Astrocyte (in vitro differentiated cells and primary cell): ENCODE measurements around the gene RPS21.

ENCODE experiments used
- EZH2 ChIP-seq: IDR thresholded peaks from 2 replicates; pipeline ENCODE4 v1.6.1; 2012; ENCODE audit warnings: mild to moderate bottlenecking, low read length, inconsistent platforms; ENCODE audit not compliant: insufficient read depth
- TF ChIP-seq, protein P1 (sequence below): IDR thresholded peaks from 2 replicates; pipeline ENCODE4 v1.5.1; 2011; ENCODE audit warnings: low read depth, mild to moderate bottlenecking, inconsistent platforms, low read length, moderate library complexity; ENCODE audit not compliant: insufficient read depth

DNA sequence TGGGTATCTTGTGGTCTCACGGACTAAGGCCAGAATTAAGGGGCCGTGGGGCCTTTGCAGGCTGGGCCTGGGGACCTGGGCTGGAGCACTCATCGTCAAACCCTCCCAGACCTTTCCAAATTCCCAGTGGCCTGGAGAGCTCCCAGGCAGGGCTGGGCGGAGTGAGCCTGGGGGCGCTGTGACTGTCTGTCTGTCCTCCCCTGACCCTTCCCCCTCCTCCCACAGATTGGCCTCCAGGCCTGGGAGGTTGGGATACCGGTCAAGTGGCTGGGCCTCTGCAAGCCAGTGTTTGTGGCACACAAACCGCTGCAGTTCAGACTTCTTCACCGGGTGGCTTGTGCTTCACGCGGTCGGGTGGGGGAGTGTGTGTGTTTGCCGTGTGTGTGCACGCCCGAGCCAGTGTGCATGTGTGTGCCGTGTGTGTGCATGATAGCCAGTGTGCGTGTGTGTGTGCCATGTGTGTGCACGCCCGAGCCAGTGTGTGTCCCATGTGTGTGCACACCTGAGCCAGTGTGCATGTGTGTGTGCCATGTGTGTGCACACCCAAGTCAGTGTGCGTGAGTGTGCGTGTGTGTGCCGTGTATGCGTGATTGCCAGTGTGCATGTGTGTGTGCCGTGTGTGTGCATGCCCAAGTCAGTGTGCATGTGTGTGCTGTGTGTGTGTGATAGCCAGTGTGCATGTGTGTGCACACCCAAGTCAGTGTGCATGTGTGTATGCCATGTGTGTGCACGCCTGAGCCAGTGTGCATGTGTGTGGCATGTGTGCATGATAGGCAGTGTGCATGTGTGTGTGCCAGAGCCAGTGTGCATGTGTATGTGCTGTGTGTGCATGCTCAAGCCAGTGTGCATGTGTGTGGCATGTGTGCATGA, 34.2 kb downstream of the RPS21 start:
- TF ChIP-seq, protein P1, sequence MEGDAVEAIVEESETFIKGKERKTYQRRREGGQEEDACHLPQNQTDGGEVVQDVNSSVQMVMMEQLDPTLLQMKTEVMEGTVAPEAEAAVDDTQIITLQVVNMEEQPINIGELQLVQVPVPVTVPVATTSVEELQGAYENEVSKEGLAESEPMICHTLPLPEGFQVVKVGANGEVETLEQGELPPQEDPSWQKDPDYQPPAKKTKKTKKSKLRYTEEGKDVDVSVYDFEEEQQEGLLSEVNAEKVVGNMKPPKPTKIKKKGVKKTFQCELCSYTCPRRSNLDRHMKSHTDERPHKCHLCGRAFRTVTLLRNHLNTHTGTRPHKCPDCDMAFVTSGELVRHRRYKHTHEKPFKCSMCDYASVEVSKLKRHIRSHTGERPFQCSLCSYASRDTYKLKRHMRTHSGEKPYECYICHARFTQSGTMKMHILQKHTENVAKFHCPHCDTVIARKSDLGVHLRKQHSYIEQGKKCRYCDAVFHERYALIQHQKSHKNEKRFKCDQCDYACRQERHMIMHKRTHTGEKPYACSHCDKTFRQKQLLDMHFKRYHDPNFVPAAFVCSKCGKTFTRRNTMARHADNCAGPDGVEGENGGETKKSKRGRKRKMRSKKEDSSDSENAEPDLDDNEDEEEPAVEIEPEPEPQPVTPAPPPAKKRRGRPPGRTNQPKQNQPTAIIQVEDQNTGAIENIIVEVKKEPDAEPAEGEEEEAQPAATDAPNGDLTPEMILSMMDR: no peak
- TF ChIP-seq EZH2: no peak
